HG02884 (cell line): ENCODE results near the gene CTSZ.
"Not testable (repeated sequence)": the region's sequence is repeated elsewhere in the genome, so short reads cannot be mapped to it uniquely, and the experiment has no call there.

Source experiments
- ATAC-seq: cut with Tn5 transposase; IDR thresholded peaks from one replicate; pipeline ENCODE4 v1.9.1; 2021; ENCODE audit warnings: mild to moderate bottlenecking, moderate library complexity; ENCODE audit not compliant: unreplicated experiment

The CTSZ gene

DNA sequence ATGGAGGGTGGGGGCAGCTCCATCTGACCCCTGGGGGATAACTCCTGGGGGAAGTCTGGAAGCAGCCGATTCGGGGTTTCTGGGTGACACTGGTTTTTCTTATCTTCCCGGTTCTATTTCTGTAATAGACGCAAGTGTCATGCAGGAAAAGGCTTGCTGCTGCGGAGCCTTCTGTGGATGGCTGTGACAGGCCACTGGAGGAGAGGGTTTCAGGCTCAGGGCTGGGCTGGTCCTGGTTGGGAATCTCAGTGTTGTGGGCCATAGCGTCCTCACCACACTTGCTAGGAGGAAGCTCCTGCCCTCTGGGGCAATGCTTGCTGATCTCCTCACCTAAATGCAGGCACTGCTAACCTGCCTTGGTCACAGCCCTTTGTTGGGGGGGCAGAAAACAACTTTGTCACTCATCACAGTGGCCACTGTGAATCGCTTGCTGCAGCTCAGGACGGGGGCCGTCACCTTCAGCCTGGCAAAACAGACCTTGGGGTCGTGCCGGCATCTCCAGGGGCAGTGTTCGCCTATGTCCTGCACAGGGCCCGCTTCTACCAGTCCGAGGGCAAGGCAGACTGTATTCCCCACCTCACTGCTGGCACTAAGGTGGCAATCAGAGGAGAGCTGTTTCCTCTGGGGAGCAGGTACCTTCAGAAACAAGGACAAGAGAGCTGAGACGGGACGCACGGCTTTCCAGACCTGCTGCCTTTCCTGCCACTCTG, 7.8 kb upstream of the CTSZ start:
- ATAC-seq, result no peak

DNA sequence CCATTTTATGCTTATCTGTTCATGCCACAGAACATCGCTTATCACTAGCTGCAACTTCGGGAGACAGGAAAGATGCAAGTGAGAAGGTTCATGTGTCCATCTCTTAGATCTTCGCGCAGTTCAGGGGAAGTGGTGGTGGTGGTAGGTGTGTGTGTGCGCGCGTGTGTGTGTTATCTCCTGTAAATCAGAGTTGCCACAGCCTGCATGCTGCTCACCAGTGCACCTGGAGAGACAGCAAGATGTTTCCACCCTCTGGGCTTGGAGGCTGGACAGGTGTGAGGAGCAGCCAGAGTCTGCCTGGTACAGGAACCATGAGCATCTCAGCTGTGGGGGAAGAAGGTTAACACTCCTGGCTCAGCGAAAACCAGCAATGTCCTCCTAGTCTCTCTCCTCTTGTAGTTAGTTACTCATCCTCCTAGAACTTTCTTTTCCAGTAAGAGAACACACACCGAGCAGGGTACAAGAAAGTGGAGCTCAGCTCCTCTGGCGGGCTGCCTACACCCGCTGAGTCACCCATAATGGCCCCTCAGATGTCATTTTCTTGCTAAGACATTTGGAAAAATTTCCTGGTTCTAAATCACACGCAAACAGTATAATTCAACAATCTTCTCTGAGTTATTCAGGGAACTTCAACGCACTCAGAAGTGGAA, 7.0 kb upstream of the CTSZ start:
- ATAC-seq, result no peak

DNA sequence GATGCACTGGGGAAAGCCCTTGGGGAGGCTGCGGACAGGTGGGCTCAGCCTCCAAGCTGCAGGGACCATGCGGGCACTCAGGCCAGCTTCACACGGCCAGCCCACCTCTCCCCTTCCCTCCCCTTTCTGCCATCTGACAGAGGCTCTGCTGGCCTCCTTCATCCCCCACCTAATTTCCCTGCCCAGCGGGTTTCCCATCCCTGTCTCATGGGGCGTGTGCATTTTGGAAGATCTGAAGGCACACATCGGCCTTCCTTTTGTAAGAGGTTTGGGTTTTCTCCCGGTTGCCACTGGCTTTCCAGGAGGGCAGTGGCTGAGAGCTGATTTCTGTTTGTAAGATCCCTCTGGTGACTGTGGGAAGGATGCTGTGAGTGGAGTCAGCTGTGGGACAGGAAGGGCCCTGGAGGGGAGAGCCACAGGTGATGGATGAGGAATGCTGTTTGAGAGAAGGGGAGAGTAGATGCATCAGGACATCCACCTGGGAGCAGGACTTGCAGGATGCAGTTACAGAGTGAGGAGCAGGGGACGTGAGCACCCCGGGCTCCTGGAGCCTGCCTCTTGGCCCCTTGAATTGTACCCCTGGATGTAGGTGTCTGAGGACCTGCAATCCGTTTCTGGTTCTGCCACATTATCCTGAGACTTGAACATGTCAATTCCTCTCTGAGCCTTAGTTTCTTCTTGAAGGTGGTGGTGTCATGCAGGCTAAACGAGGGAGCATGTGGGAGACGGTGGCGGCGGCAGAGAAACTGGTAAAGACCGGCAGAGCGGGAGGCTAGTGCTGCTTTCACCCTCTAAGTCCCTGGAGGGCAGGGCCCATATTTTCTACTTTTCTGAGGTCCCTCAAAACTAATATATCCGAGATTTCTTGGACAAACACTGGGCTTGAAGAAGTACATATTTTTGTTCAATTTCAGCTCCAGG, 6.2 kb upstream of the CTSZ start:
- ATAC-seq, result no peak

DNA sequence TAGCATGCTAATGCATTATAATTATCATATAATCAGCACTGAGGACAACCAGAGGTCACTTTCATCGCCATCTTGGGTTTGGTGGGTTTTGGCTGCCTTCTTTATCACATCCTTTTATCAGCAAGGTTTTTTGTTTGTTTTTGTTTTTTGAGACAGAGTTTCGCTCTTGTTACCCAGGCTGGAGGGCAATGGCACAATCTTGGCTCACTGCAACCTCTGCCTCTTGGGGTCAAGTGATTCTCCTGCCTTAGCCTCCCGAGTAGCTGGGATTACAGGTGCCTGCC, 4.8 kb upstream of the CTSZ start:
- ATAC-seq, result not testable (repeated sequence)

DNA sequence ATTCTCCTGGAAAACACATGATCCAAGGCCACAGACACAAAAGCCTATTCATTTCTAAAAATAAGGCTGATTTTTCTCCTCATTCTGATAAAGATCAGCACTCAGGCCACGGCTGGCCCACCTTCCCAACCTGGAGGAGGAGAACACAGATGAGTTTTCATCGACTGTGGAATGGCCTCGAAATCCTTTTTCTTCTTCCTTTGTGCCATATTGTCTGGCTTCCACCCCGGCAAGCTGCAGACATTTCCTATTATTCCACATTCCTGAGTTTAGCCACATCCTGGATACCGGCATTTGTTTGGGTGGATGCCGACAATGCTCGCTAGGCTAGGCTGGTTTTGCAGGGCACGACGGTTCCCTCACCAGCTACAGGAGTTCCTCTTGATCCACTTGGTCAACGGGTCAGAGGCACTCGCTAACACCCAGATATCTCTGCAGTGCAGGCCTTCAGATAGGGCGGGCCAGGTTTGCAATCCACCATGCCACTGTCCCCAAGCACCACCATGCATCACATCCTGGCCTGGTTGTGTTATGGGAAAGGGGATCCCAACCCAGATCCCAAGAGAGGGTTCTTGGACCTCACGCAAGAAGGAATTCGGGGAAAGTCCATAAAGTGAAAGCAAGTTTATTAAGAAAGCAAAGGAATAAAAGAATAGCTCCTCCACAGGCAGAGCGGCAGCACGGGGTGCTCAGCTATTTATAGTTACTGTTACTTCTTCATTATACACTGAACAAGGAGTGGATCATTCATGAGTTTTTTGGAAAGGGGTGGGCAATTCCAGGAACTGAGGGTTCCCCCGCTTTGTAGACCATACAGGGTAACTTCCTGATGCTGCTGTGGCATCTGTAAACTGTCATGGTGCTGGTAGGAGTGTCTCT, 4.2 kb upstream of the CTSZ start:
- no peak for ATAC-seq

DNA sequence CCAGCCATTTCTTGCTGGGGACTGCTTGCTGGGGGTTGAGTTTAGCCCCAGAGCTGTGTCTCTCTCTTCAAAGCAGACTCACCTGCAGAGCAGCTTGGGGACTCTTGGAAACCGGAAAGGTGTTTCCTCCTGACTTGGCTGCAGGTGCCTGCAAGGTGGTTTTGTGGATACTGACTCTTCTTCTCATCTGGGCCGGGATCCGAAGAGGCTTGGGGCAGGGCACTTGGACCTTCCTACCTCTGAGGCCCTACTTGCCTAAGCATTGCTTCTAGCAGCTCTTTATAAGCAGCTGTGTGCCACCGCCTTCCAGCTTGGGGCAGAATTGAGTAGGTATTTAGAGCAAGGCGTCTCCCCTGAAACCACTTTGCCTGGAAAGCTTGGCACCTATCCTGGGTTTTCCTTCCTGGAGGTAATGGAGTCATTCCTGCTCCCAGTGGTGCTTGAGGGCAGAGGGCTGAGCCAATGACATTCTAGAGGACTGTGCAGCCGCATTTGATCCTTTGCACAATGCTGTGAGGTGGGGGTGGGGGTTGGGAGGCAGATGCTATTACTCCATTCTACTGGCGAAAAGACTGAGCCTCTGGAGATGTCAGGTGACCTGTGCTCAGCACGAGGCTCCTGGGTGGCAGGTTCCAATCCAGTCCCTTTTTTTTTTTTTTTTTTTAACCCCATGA, 3.4 kb upstream of the CTSZ start:
- no peak for ATAC-seq

DNA sequence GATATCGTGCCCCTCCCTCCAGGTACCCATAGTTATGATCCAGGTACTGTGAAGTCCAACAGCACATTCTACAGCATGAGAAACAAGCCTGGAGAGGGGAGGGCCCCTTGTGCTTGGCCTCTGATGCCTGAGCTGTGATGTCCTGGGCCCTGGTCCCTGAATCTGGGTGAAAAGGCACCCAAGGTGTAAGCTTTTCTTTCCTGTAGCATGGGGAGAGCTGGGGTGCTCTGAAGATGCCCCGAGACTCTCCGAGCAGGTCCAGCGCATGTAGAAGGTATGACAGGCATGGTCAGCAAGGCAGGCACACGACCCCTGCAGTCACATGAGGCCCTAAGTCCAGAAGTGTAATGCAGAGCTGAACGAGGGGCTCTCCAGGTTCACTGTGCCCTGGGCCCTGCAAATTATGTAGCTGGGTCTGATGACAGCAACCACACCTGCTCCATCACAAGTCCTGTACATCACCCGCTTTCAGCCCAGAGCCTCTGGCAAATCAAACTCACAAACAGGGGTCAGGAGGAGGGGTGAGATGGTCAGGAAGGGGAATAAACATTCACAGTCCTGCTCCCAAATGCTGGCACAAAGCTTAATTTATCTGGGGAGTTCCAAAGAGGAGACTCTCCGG, 1.8 kb upstream of the CTSZ start:
- ATAC-seq, result no peak

DNA sequence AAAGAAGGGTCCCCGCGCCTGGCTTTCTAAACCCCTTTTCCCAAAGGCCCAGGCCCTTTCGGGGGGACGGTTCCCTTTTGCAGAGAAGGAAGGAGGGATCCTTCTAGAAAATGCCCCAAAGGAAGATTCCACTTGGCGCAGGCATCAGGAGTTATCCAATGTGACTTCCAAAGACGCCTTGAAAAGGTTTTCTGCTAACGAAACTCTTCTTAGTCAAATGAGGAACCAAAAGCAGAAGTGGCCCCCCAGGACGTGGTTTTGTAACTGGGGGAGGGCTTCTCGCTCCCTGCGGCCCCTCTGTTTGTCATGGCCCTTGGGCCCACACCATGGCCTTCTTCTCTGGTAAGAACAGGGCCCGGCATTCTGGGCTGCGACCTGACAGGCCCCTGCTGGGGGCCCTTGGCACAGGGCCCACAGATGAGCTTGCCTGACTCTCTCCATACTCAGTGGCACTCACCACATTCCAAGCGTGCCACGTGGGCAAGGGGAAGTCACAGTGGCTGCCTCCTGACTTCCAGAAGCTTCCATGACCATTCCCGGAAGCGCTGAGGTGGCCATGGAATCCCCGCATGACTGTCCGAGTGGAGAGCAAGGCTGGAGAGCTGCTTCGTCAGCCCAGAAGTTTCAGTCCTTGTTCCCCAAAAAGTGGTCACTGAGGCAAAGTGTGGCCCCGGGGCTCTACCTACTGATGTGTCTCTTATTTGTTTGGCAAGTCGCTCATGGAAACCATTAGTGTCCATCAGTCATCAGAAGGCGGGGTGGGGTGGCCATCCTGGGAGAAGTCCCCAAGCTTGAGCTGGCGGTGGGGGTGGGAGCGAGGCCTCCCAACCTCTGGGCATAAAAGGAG, 834 bp upstream of the CTSZ start:
- peak; percentile 41 for ATAC-seq

DNA sequence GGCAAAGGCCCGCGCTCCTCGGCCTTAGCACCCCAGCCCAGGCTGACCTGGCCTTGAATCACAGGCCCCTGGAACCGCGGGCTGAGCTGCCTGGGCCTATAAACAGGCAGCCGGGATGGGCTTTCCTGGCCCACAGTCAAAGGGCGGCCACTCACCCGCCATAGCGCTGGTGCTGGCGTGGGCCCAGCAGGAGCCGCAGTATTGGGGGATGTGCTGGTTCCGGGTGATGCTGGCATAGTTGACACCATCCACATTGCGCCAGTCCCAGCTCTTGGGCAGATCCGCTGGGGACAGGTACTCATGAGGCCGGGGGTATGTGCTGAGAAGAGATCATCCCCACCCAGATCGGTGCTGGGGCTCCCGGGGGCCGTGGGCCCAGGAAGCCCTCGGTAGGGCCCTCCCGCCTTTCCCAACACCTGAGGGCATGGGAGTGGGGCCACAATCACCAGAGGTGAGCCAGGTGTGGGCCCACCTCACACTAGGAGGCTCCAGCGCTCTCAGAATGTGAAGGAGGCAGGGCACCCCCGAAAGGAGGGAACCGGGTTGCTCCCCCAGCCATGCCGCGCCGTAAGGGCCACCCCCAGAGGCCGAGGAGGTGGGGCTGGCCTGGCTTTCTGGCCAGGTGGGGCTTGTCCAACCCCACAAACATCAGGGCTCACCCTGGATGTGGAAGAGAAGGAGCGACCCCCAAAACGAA, 739 bp downstream of the CTSZ start:
- no peak for ATAC-seq

DNA sequence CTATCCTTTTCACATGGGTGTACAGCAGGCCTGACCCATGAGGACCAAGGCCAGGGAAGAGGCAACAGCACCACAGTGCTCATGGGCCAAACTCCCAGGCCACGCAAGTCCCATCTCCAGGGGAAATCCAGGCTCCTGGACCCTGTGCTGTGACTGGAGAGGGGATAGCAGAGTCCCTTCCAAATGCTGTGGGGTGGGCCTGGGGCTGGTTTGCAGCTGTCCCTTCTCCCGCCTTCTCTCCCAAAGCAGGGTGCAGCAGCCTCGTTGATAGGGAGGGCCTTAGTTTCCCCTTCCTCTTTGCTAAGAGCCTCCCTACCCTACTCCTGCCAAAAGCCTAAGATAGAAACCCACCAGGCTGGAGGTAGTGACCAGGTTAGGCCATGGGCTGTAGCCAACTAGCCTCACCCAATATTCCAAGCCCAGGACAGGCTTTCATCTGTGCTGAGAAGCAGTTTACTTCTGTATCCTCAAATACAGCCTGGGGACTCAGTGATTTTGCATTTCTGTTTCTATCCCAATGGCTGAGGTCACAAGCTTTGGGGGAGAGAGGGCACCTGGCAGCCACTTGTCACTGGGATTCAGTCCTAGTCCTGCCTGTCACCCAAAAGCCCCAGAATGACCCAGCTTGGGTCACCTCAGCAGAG, 1.4 kb downstream of the CTSZ start:
- ATAC-seq, result no peak

DNA sequence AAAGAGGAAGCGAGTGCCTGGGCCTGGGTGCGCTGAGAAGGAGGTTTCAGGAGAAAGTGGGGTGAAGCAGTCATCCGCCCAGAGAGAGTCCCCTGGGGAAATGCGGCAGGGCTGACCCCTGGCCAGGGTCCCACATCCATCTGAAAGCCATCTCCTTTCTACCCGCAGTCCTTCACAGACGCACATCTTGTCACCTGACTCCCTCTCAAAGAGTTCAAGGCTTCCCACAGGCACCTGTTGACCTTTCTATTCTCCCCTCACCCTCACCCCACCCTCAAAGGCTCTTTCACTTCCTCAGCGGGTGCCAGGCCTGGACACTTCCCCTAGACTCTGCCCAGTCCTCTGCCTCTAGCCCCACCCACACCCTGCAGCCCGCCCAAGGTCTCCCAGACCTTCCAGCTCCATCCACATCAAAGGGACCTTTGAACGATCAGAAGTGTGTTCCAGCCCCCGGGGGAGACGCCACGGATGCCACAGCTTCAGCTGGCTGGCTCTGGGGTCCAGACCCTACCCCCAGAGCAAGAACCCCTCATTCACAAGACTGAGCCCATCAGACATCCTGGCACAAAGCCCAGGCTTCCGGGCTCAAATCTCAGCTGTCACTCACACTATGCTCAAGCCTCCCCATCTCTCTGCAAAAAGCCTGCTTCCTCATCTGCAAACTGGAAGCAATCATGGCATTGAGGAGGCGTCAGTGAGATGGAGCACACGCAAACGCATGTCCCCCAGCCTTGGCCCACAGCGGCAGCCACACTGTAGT, 2.1 kb downstream of the CTSZ start:
- peak; percentile 47 for ATAC-seq

DNA sequence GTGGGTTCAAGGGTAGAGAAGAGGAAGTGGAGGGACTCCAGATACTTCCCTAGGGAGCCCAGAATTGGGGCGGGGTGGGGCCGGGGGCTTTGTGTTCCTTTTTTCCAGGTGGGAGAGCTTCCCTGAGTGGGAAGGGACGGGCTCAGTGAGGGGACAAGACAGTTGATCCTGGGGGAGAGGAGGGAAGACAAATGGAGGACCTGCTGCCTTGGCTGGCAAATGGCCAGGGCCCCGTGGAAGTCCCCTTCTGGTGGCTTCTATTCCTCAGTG, 2.6 kb downstream of the CTSZ start:
- no peak for ATAC-seq

DNA sequence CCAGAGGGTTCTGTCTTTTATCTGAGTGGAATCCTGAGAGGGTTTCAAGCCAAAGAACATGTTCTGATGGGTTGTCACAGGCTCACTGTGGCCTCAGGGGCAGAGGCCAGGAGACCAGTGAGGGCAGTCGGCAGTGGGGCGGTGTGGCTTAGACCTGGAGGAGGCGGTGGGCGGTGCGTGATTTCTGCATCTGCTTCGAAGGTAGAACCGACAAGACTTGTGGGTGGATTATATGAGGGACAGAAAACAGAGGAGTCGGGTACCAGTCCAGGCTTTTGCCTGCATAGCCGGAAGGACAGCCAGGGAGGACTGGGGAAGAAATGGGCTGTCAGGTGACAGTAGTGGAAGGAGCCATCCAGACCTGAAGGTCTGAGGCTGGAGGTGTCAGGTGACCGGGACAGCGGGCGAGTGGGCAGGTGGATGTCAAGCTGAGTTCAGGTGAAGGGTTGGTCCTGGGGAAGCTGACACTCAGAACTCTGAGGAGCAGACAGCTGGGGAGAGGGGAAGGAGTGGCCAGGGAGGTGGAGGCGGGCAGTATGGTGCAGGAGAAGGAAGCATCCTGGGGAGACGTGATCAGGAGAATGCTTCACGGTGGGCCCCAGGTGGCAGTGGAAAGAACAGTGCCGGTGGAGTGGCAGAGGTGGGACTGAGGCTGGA, 3.1 kb downstream of the CTSZ start:
- ATAC-seq, result no peak

DNA sequence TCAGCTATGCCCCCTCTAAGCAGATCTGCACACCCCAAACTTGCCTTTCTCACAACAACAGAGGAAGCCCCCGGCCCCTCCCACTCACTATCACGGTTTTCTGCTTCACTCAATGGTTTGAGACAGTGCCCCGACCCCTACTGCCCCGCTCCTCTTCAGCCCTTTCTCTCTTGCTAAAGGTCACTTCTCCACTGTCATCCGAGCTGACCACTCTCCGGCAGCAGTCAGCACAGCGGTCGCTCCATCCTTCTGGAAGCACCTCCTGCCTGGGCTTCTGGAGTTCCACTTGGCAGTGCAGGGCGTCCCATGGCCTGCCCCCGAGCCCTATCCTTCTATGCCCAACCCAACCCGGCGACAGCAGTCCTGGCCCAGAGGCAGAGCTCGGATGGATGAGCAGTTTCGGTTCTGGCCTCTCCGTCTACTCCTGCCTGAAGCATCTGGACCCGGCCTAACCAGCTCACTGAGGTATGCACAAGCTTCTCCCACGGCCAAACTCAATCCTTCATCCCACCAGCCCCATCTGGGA, 4.1 kb downstream of the CTSZ start:
- ATAC-seq, result no peak

DNA sequence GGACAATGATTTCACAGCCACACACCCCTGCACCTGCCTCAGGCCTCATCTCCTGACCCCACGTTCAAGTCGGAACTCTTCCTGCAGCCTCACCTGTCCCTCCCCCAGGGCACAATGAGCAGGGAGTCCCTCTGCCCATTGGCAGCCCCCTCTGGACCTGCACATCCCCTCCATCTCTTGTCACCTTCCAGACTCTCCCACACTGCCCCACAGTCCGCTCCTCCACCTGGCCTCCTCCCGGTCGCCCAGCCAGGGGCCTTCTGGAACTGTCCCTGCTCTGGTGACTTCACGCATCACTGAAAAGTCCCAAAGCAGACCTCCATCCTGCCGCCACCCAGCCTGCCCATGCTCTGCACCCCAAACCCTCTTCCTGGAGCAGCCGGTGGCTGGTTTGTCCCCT, 4.7 kb downstream of the CTSZ start:
- ATAC-seq, result no peak

DNA sequence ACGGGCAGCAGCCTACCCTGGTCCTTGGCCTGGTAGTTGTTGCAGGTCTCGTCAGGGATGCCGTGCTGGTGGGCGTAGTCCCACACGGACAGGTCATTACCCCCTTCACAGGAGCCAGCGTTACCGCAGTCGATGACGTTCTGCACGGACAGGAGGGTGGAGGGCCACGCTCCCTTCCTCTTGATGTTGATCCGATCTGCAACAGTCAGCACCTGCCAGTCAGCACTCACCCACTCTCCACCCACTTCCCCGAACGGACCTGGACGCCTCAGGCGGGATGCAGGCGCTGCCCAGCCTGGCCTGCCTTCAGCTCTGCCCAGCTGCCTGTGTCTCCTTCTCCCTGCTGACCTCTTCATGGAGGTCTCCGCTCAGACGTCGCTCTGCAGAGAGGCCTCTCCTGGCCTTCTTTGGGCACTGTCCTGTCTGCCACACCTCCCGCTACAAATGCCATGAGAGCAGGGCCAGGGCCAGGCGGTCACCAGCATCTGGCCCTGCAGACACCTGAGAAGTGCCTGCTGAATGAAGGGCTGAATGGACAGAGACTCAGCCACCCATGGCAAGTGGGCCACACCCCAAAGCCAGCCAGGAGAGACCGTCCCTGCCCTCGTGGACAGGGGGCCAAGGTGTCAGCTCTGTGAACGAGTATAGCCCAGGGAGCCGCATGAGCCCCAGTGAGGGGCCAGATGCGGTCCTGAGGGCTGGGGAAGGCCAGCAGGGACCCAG, 5.4 kb downstream of the CTSZ start:
- ATAC-seq, result no peak
